Naive thymus-derived CD4-positive, alpha-beta T cell (primary cell): Measurements from ENCODE around the gene CTNNA3. TPM values are rescaled to one million over a fixed set of nuclear protein-coding genes. Genes with fewer than 3 reads are reported as not detected.
"Not testable (repeated sequence)": the region's sequence is repeated elsewhere in the genome, so short reads cannot be mapped to it uniquely, and the experiment has no call there.

Experiments used
- ATAC-seq: fragments of 150-1000 bp; cut with Tn5 transposase; 2 replicates; pipeline ENCODE4 v1.10.0; 2021; ENCODE audit warnings: mild to moderate bottlenecking, moderate library complexity
- CTCF ChIA-PET: fragments of 350-600 bp; sonication (Branson Sonifier 250); formaldehyde crosslinking; loops from one replicate; lab custom pipeline; 2021; ENCODE audit warnings: antibody characterized with exemption; lab: Charles Lee
- POLR2A ChIA-PET: fragments of 350-600 bp; sonication (Branson Sonifier 250); formaldehyde crosslinking; loops from one replicate; lab custom pipeline; 2021; ENCODE audit warnings: antibody characterized with exemption, inconsistent platforms; lab: Charles Lee
- DNase-seq, 9 donors: peaks; one replicate each; pipeline versions ENCODE4 v3.0.0 to v3.0.0-alpha.2; 2020 to 2022; ENCODE audit warnings: mixed read lengths in 1 of 9
- H3K27ac ChIP-seq: one replicate; pipeline ENCODE4 v1.7.0; 2013; ENCODE audit warnings: mild to moderate bottlenecking, low read depth, low read length, moderate library complexity
- H3K27me3 ChIP-seq, 2 donors: one replicate each; pipeline ENCODE4 v1.7.0; 2013; ENCODE audit warnings: low read length in 2 of 2, mild to moderate bottlenecking in 2 of 2, moderate library complexity in 2 of 2; ENCODE audit not compliant: control insufficient read depth in 2 of 2, insufficient read depth in 2 of 2
- H3K36me3 ChIP-seq, 3 experiments: 1 replicate in 2 of 3; 2 replicates in 1 of 3; pipeline ENCODE4 v1.7.0; 2013; ENCODE audit warnings: low read length in 3 of 3, mild to moderate bottlenecking in 3 of 3, moderate library complexity in 1 of 3; ENCODE audit not compliant: insufficient read depth in 3 of 3, control insufficient read depth in 2 of 3
- H3K4me1 ChIP-seq, 2 donors: one replicate each; pipeline ENCODE4 v1.7.0; 2013; ENCODE audit warnings: low read length in 2 of 2, mild to moderate bottlenecking in 2 of 2, moderate library complexity in 1 of 2; ENCODE audit not compliant: control insufficient read depth in 2 of 2, insufficient read depth in 2 of 2
- H3K4me3 ChIP-seq: 2 replicates; pipeline ENCODE4 v1.7.0; 2013; ENCODE audit warnings: mild to moderate bottlenecking, low read length
- H3K9me3 ChIP-seq, 3 experiments: 1 replicate in 2 of 3; 2 replicates in 1 of 3; pipeline ENCODE4 v1.7.0; 2013; ENCODE audit warnings: low read length in 3 of 3; ENCODE audit not compliant: control insufficient read depth in 2 of 3
- H3K27ac Mint-ChIP-seq, 9 donors: one replicate each; pipeline ENCODE4 v1.8.0; 2020 to 2022; ENCODE audit warnings: mixed read lengths in 9 of 9, mild to moderate bottlenecking in 8 of 9, moderate library complexity in 5 of 9, inconsistent platforms in 2 of 9
- H3K27me3 Mint-ChIP-seq, 5 donors: one replicate each; pipeline ENCODE4 v1.8.0; 2021 to 2022; ENCODE audit warnings: mixed read lengths in 5 of 5, mild to moderate bottlenecking in 1 of 5
- H3K36me3 Mint-ChIP-seq, 5 donors: one replicate each; pipeline ENCODE4 v1.8.0; 2020 to 2022; ENCODE audit warnings: mixed read lengths in 5 of 5, mild to moderate bottlenecking in 3 of 5, inconsistent platforms in 1 of 5
- H3K4me1 Mint-ChIP-seq, 7 donors: one replicate each; pipeline ENCODE4 v1.8.0; 2020 to 2022; ENCODE audit warnings: mixed read lengths in 7 of 7, mild to moderate bottlenecking in 3 of 7, inconsistent platforms in 1 of 7
- H3K4me3 Mint-ChIP-seq, 10 donors: one replicate each; pipeline ENCODE4 v1.8.0; 2020 to 2022; ENCODE audit warnings: mild to moderate bottlenecking in 10 of 10, mixed read lengths in 10 of 10, moderate library complexity in 6 of 10, inconsistent platforms in 2 of 10
- H3K9me3 Mint-ChIP-seq, 11 donors: one replicate each; pipeline ENCODE4 v1.8.0; 2020 to 2022; ENCODE audit warnings: mixed read lengths in 11 of 11, mild to moderate bottlenecking in 4 of 11, inconsistent platforms in 1 of 11, moderate library complexity in 1 of 11
- intact Hi-C, 2 donors: fragments of 100-400 bp; cut with micrococcal nuclease; formaldehyde crosslinking; loops; one replicate each; pipeline ENCODE4 v1.15.1; 2023
- polyA plus RNA-seq, 2 donors: library from polyadenylated mRNA; unstranded; fragments of 300-500 nt; fragmentation: Illumina TruSeq; gene quantifications; one replicate each; pipeline ENCODE4 v1.2.3, GENCODE V29; 2021
- total RNA-seq, 6 experiments: library from RNA in 5 of 6; stranded (reverse) in 5 of 6; gene quantifications; 1 replicate in 5 of 6; 2 replicates in 1 of 6; pipeline ENCODE4 v1.2.3 and lab custom pipeline; 2021 to 2026

Gene CTNNA3
- total and polyA plus RNA-seq, 7 experiments from 2014 or later: 0.43 to 0.84 (median 0.71) TPM; not detected in 2

DNA sequence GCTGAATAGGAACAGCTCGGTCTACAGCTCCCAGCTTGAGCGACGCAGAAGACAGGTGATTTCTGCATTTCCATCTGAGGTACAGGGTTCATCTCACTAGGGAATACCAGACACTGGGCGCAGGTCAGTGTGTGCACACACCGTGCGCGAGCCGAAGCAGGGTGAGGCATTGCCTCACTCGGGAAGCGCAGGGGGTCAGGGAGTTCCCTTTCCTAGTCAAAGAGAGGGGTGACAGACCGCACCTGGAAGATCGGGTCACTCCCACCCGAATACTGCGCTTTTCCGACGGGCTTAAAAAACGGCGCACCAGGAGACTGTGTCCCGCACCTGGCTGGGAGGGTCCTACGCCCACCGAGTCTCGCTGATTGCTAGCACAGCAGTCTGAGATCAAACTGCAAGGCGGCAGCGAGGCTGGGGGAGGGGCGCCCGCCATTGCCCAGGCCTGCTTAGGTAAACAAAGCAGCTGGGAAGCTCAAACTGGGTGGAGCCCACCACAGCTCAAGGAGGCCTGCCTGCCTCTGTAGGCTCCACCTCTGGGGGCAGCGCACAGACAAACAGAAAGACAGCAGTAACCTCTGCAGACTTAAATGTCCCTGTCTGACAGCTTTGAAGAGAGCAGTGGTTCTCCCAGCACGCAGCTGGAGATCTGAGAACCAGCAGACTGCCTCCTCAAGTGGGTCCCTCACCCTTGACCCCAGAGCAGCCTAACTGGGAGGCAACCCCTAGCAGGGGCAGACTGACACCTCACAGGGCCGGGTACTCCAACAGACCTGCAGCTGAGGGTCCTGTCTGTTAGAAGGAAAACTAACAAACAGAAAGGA lies 465.1 kb downstream of the CTNNA3 start:
- CTCF ChIA-PET, H3K27ac ChIP-seq, POLR2A ChIA-PET, intact Hi-C loops, H3K4me3 Mint-ChIP-seq, H3K27me3 ChIP-seq, H3K9me3 ChIP-seq, H3K4me3 ChIP-seq, H3K4me1 ChIP-seq, H3K36me3 Mint-ChIP-seq, H3K36me3 ChIP-seq, DNase-seq, H3K4me1 Mint-ChIP-seq, ATAC-seq, H3K27ac Mint-ChIP-seq: not testable (repeated sequence)
- Mint-ChIP-seq H3K9me3 (peaks cover 4 to 53% (median 23%) of the 10 kb centered on the region in 11 donors), H3K27me3 (peaks cover 6 to 40% (median 28%) of the 10 kb centered on the region in 5 donors)

- intact Hi-C loops: no loop called here
- Histone ChIP-seq H3K9me3 (no peaks in the 10 kb centered on the region), H3K36me3 (no peaks in the 10 kb centered on the region), H3K27ac (no peak overlapping the region), H3K27me3 (no peaks in the 10 kb centered on the region), H3K4me3 (no peak overlapping the region), H3K4me1 (no peaks in the 10 kb centered on the region)
- H3K4me1 Mint-ChIP-seq: no peaks in the 10 kb centered on the region
- CTCF ChIA-PET: interaction anchor here (0.7 kb wide), 1 partner anchor 71 kb away, joined by 4 read pairs; no protein-coding TSS in a partner anchor
- H3K4me3 Mint-ChIP-seq: no peak overlapping the region
- H3K9me3 Mint-ChIP-seq: peaks cover 2 to 54% (median 20%) of the 10 kb centered on the region in 11 donors
- DNase-seq: no peak
- H3K27me3 Mint-ChIP-seq: peaks cover 6 to 33% (median 29%) of the 10 kb centered on the region in 5 donors
- POLR2A ChIA-PET: no interaction called here
- peaks cover 0 to 4% (median 0%) of the 10 kb centered on the region in 5 donors for H3K36me3 Mint-ChIP-seq
- H3K27ac Mint-ChIP-seq: no peak overlapping the region
- ATAC-seq: no peak
Observed at GRCh38 chr10:67225226-67225625, 470.8 kb downstream of the CTNNA3 start.

DNA sequence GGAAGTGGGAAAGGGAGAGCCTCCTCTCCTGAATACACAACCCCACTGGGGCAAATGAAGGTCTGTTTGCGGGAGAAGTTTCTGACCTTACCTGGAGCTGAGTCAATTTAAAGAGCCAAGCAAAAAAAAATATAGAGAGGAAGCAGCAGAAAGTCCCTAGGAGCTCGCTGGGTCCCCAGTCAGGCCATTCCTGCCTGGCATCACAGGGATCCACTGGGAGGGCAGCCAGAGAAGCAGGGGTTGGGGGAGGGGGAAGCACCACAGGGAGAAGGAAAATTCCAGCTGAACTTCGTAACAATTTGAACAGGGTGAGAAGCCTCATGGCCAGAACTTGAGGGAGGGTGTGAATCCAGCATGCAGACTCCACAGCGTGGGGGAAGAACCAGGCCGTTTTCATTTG lies 471.4 kb downstream of the CTNNA3 start:
- H3K36me3 Mint-ChIP-seq: no peaks in the 10 kb centered on the region
- H3K27me3 ChIP-seq: no peaks in the 10 kb centered on the region
- CTCF ChIA-PET: interaction anchor here (0.7 kb wide), 1 partner anchor 71 kb away, joined by 4 read pairs; no protein-coding TSS in a partner anchor
- ATAC-seq (no peak), DNase-seq (no peak)
- no peaks in the 10 kb centered on the region for H3K36me3 ChIP-seq
- H3K27me3 Mint-ChIP-seq: peaks cover 0 to 26% (median 23%) of the 10 kb centered on the region in 5 donors
- no peaks in the 10 kb centered on the region for H3K9me3 ChIP-seq
- no peak overlapping the region for H3K27ac Mint-ChIP-seq
- H3K4me3 Mint-ChIP-seq: no peak overlapping the region
- no peaks in the 10 kb centered on the region for H3K4me1 ChIP-seq
- H3K4me3 ChIP-seq: no peak overlapping the region
- no peaks in the 10 kb centered on the region for H3K4me1 Mint-ChIP-seq
- intact Hi-C loops: no loop called here
- POLR2A ChIA-PET: no interaction called here
- peaks cover 2 to 47% (median 19%) of the 10 kb centered on the region in 11 donors for H3K9me3 Mint-ChIP-seq
- H3K27ac ChIP-seq: no peak overlapping the region

- Histone ChIP-seq H3K4me1 (no peaks in the 10 kb centered on the region), H3K36me3 (no peaks in the 10 kb centered on the region), H3K4me3 (no peak overlapping the region), H3K9me3 (no peaks in the 10 kb centered on the region), H3K27ac (no peak overlapping the region), H3K27me3 (no peaks in the 10 kb centered on the region)
- no peaks in the 10 kb centered on the region for H3K4me1 Mint-ChIP-seq
- intact Hi-C loops: no loop called here
- ATAC-seq (no peak), DNase-seq (no peak)
- no peak overlapping the region for H3K4me3 Mint-ChIP-seq
- H3K9me3 Mint-ChIP-seq: peaks cover 0 to 31% (median 16%) of the 10 kb centered on the region in 11 donors
- peaks cover 0 to 23% (median 10%) of the 10 kb centered on the region in 5 donors for H3K27me3 Mint-ChIP-seq
- H3K36me3 Mint-ChIP-seq: no peaks in the 10 kb centered on the region
- no peak overlapping the region for H3K27ac Mint-ChIP-seq
- POLR2A ChIA-PET: interaction anchor here (0.7 kb wide), 1 partner anchor 200 kb away, joined by 3 read pairs; no protein-coding TSS in a partner anchor
- CTCF ChIA-PET: interaction anchor here (0.7 kb wide), 1 partner anchor 24 kb away, joined by 4 read pairs; no protein-coding TSS in a partner anchor
Observed at GRCh38 chr10:67222934-67223333, 473.1 kb downstream of the CTNNA3 start.

GRCh38 chr10:67221939-67222494 lies 474.0 kb downstream of the CTNNA3 start:
- no peaks in the 10 kb centered on the region for H3K4me1 Mint-ChIP-seq

GRCh38 chr10:67211680-67212079 lies 484.3 kb downstream of the CTNNA3 start:
- POLR2A ChIA-PET: no interaction called here
- Mint-ChIP-seq H3K27me3 (no peaks in the 10 kb centered on the region), H3K4me3 (no peak overlapping the region), H3K36me3 (no peaks in the 10 kb centered on the region), H3K4me1 (no peaks in the 10 kb centered on the region), H3K9me3 (no peaks in the 10 kb centered on the region), H3K27ac (no peak overlapping the region)
- ATAC-seq (no peak), DNase-seq (no peak)
- no peak overlapping the region for H3K4me3 ChIP-seq
- no peaks in the 10 kb centered on the region for H3K36me3 ChIP-seq
- no peaks in the 10 kb centered on the region for H3K9me3 ChIP-seq
- H3K27ac ChIP-seq: no peak overlapping the region
- CTCF ChIA-PET: no interaction called here
- intact Hi-C loops: no loop called here
- H3K4me1 ChIP-seq: no peaks in the 10 kb centered on the region
- H3K27me3 ChIP-seq: no peaks in the 10 kb centered on the region

More at GRCh38 chr10:67221939-67222494, 474.0 kb downstream of the CTNNA3 start:
- Histone ChIP-seq H3K4me1 (no peaks in the 10 kb centered on the region), H3K4me3 (no peak overlapping the region), H3K27ac (no peak overlapping the region), H3K36me3 (no peaks in the 10 kb centered on the region), H3K27me3 (no peaks in the 10 kb centered on the region), H3K9me3 (no peaks in the 10 kb centered on the region)
- no peak for DNase-seq
- peaks cover 0 to 21% (median 11%) of the 10 kb centered on the region in 5 donors for H3K27me3 Mint-ChIP-seq
- H3K4me3 Mint-ChIP-seq: no peak overlapping the region
- no peaks in the 10 kb centered on the region for H3K36me3 Mint-ChIP-seq
- POLR2A ChIA-PET: interaction anchor here (0.7 kb wide), 1 partner anchor 201 kb away, joined by 3 read pairs; no protein-coding TSS in a partner anchor
- intact Hi-C loops: no loop called here
- CTCF ChIA-PET: no interaction called here
- H3K27ac Mint-ChIP-seq: no peak overlapping the region
- no peak for ATAC-seq
- peaks cover 0 to 25% (median 12%) of the 10 kb centered on the region in 11 donors for H3K9me3 Mint-ChIP-seq
